H1 (cell line): ENCODE measurements around the gene ZC3H8. TPM values are rescaled to one million over a fixed set of nuclear protein-coding genes. Genes with fewer than 3 reads are reported as not detected.

Source experiments
- BACH1 ChIP-seq: IDR thresholded peaks from 2 replicates; pipeline ENCODE4 v1.6.1; 2012; ENCODE audit warnings: low read length, improper control_type of control experiment
- CBX8 ChIP-seq: fragments of 300-800, 300-1000 bp; sonication (generic); IDR thresholded peaks from 2 replicates; pipeline ENCODE4 v1.7.1; 2016; ENCODE audit warnings: low read depth, low read length, borderline replicate concordance
- CHD1 ChIP-seq: IDR thresholded peaks from 2 replicates; pipeline ENCODE4 v1.6.1; 2012; ENCODE audit warnings: low read depth, low read length, improper control_type of control experiment
- CHD7 ChIP-seq: fragments of 300-600 bp; sonication (generic); IDR thresholded peaks from 2 replicates; pipeline ENCODE4 v1.7.1; 2012; ENCODE audit warnings: low read length, moderate library complexity, mild to moderate bottlenecking, inconsistent platforms; ENCODE audit not compliant: insufficient replicate concordance
- NANOG ChIP-seq: IDR thresholded peaks from 2 replicates; pipeline ENCODE4 v1.6.1; 2011; ENCODE audit warnings: low read length, low read depth, mild to moderate bottlenecking, inconsistent platforms; ENCODE audit not compliant: insufficient read depth, poor library complexity, severe bottlenecking
- RBBP5 ChIP-seq: IDR thresholded peaks from 2 replicates; pipeline ENCODE4 v1.7.1; 2012; ENCODE audit warnings: low read depth, mild to moderate bottlenecking, inconsistent platforms, low read length, moderate library complexity, borderline replicate concordance
- SAP30 ChIP-seq: fragments of 300-600 bp; sonication (generic); IDR thresholded peaks from 2 replicates; pipeline ENCODE4 v1.7.1; 2012; ENCODE audit warnings: low read length, moderate library complexity, mild to moderate bottlenecking, inconsistent platforms; ENCODE audit not compliant: insufficient read depth, insufficient replicate concordance
- SIRT6 ChIP-seq: IDR thresholded peaks from one replicate; pipeline ENCODE4 v1.7.1; 2012; ENCODE audit warnings: low read length, inconsistent platforms
- SRF ChIP-seq: IDR thresholded peaks from 2 replicates; pipeline ENCODE4 v1.6.1; 2011; ENCODE audit warnings: mild to moderate bottlenecking, low read depth, low read length, moderate library complexity
- USF2 ChIP-seq: IDR thresholded peaks from 2 replicates; pipeline ENCODE4 v1.6.1; 2011; ENCODE audit warnings: low read length, improper control_type of control experiment
- YY1 ChIP-seq: IDR thresholded peaks from 2 replicates; pipeline ENCODE4 v1.6.1; 2011; ENCODE audit warnings: low read depth, mild to moderate bottlenecking, low read length
- polyA plus RNA-seq, 7 experiments: library from polyadenylated mRNA; depleted of rRNA in 3 of 7; stranded (reverse) in 5 of 7; unstranded in 2 of 7; fragments of >200 nt in 5 of 7; fragments of 200-250 nt in 2 of 7; gene quantifications; 1 replicate in 5 of 7; 2 replicates in 1 of 7; 4 replicates in 1 of 7; pipeline versions ENCODE4 v1.2.1 to v1.2.3, GENCODE V29; 2011 to 2013; ENCODE audit warnings: missing spikeins in 2 of 7, mixed read lengths in 2 of 7
- total RNA-seq: library from RNA; stranded (reverse); fragmentation: NEBNext Ultra II Directional; extraction: Animal tissue kit (Norgen Biotek cat#: 25700); gene quantifications from 2 replicates; pipeline ENCODE4 v1.2.1, GENCODE V29; 2021

Gene ZC3H8
- total and polyA plus RNA-seq, 2 of the 8 experiments (the other 6 are each of a cell fraction or from before 2014, with no cell fraction given): 1.9 to 7.1 TPM

DNA sequence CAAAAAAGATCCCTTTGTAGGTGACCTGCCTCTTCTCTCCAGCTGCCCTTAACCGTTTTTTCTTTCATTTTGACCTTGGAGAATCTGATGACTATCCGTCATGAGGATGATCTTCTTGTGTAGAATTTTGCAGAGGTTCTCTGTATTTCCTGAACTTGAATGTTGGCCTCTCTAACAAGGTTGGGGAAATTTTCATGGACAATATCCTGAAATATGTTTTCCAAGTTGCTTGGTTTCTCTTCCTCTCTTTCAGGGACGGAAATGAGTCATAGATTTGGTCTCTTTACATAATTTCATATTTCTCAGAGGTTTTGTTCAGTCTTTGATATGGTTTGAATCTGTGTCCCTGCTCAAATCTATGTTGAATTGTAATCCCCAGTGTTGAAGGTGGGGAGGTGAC, 34.0 kb downstream of the ZC3H8 start (continued):
- TF ChIP-seq CHD7 (no peak), SRF (no peak), NANOG (no peak), YY1 (no peak), SAP30 (no peak), BACH1 (no peak), CHD1 (no peak), RBBP5 (no peak), SIRT6 (no peak), USF2 (no peak), CBX8 (no peak)
